ENCODE measurements around the gene ODF2L. TPM values are rescaled to one million over a fixed set of nuclear protein-coding genes. Genes with fewer than 3 reads are reported as not detected.

Gene ODF2L
- total and polyA plus RNA-seq, 10 donors = 39.1 to 132 (median 89.8) TPM

- Histone ChIP-seq H3K27ac (no peak overlapping the region), H3K9me3 (peaks cover 0 to 15% (median 10%) of the 10 kb centered on the region in 8 donors), H3K4me3 (no peak overlapping the region), H3K4me1 (peaks cover 0 to 8% (median 3%) of the 10 kb centered on the region in 6 donors), H3K36me3 (peaks cover 0 to 80% (median 18%) of the 10 kb centered on the region in 6 donors), H3K27me3 (replicated peaks in 1 of 7) (no peaks in the 10 kb centered on the region)
- no peak for TF ChIP-seq POLR2A (IDR thresholded peaks at IDR 0.05)
- TF ChIP-seq, protein P1, sequence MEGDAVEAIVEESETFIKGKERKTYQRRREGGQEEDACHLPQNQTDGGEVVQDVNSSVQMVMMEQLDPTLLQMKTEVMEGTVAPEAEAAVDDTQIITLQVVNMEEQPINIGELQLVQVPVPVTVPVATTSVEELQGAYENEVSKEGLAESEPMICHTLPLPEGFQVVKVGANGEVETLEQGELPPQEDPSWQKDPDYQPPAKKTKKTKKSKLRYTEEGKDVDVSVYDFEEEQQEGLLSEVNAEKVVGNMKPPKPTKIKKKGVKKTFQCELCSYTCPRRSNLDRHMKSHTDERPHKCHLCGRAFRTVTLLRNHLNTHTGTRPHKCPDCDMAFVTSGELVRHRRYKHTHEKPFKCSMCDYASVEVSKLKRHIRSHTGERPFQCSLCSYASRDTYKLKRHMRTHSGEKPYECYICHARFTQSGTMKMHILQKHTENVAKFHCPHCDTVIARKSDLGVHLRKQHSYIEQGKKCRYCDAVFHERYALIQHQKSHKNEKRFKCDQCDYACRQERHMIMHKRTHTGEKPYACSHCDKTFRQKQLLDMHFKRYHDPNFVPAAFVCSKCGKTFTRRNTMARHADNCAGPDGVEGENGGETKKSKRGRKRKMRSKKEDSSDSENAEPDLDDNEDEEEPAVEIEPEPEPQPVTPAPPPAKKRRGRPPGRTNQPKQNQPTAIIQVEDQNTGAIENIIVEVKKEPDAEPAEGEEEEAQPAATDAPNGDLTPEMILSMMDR (IDR thresholded peaks at IDR 0.05 in 8 of 11, conservative IDR thresholded peaks at IDR 0.05 in 3 of 11) = no peak
- TF ChIP-seq POLR2AphosphoS5 (IDR thresholded peaks at IDR 0.05) = no peak
- intact Hi-C loops (cut with DNase I; ENCODE audit: low total_unique reads) = loop anchor here (10.0 kb wide), 2 partner anchors 129 to 319 kb away; no protein-coding TSS in a partner anchor
- DNase-seq = no peak
- WGBS, 5 donors = 79 to 94% (median 84%) methylated on average over 1 of the region's 1 CpG
Measured at GRCh38 chr1:86375688-86376087, 20.4 kb downstream of the ODF2L start.

DNA sequence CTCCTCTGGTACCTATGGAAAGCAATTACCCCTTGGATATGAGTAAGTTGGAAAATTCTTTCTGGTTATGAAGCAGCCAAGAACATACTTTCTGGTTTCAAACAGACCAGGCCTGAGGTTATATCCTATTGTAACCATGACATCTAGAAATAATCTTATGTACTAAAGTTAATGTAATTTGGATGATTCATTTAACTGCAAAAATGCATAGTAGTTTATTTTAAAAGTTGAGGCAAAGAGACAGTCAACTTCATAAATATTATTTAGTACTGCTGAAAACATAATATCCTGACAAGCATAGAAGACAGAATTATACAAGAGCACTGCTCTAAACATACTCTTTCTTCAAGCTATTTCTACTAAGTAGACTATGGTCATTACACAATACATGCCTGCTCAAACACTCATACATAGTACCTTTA is 25.5 kb downstream of the ODF2L start:
- Histone ChIP-seq H3K4me1 (no peaks in the 10 kb centered on the region), H3K9me3 (no peaks in the 10 kb centered on the region), H3K27me3 (replicated peaks in 1 of 7) (no peaks in the 10 kb centered on the region), H3K36me3 (peaks cover 0 to 67% (median 10%) of the 10 kb centered on the region in 6 donors), H3K4me3 (no peak overlapping the region), H3K27ac (no peak overlapping the region)
- no peak for DNase-seq
- intact Hi-C loops (cut with DNase I; ENCODE audit: low total_unique reads) = loop anchor here (10.0 kb wide), 2 partner anchors 134 to 324 kb away; no protein-coding TSS in a partner anchor
- TF ChIP-seq POLR2A (IDR thresholded peaks at IDR 0.05) (no peak), POLR2AphosphoS5 (IDR thresholded peaks at IDR 0.05) (no peak)
- TF ChIP-seq, protein P1 (IDR thresholded peaks at IDR 0.05 in 8 of 11, conservative IDR thresholded peaks at IDR 0.05 in 3 of 11) = no peak

DNA sequence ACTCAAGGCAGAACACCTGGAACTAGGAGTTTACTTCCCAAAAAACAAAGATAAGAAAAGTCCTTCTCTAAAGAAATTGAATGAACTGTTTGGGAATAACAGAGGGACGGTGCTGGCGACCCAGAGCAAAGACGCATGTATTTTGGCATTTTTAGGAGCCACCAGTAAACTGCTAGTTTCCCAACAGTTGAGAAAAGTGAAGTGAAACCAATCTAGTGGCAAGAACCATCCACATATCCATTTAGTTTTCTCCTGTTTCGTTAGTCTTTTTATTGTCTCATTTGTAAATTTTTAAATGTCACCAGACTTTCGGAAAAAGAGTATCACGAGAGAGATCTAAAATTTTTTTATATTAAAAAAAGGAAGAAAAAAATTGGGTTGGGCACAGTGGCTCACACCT is 30.2 kb downstream of the ODF2L start:
- intact Hi-C loops (cut with DNase I; ENCODE audit: low total_unique reads) = no loop called here
- DNase-seq = no peak
- no peak overlapping the region for H3K4me3 ChIP-seq
- H3K4me1 ChIP-seq = no peaks in the 10 kb centered on the region
- H3K36me3 ChIP-seq = peaks cover 0 to 37% (median 0%) of the 10 kb centered on the region in 6 donors
- no peak overlapping the region for H3K27ac ChIP-seq
- 82 to 95% (median 84%) methylated on average over 6 of the region's 6 CpGs for WGBS, 5 donors
- H3K27me3 ChIP-seq (replicated peaks in 1 of 7) = no peaks in the 10 kb centered on the region
- TF ChIP-seq POLR2AphosphoS5 (IDR thresholded peaks at IDR 0.05) (no peak), POLR2A (IDR thresholded peaks at IDR 0.05) (no peak)
- TF ChIP-seq, protein P1 (IDR thresholded peaks at IDR 0.05 in 8 of 11, conservative IDR thresholded peaks at IDR 0.05 in 3 of 11) = no peak
- no peaks in the 10 kb centered on the region for H3K9me3 ChIP-seq

DNA sequence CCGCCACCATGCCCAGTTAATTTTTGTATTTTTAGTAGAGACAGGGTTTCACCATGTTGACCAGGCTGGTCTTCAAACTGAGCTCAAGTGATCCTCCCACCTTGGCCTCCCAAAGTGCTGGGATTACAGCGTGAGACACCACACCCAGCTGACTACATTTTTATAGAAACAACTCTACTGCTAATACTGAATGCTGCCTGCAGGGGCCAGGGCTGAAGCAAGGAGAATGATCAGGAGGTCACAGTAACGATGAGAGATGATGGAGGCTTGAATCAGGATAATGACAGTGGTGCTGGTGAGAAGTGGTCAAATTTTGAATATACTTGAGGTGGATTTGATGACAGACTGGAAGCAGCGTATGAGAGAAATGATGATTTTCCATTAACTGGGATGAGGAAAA is 33.3 kb downstream of the ODF2L start:
- no peak for TF ChIP-seq POLR2A (IDR thresholded peaks at IDR 0.05)
- TF ChIP-seq POLR2AphosphoS5 (IDR thresholded peaks at IDR 0.05) = no peak
- TF ChIP-seq, protein P1 (IDR thresholded peaks at IDR 0.05 in 8 of 11, conservative IDR thresholded peaks at IDR 0.05 in 3 of 11) = no peak
- DNase-seq = no peak
- 94 to 99% (median 97%) methylated on average over 4 of the region's 4 CpGs for WGBS, 5 donors
- Histone ChIP-seq H3K9me3 (no peaks in the 10 kb centered on the region), H3K27ac (no peak overlapping the region), H3K27me3 (replicated peaks in 1 of 7) (no peaks in the 10 kb centered on the region), H3K4me3 (no peak overlapping the region), H3K4me1 (no peaks in the 10 kb centered on the region), H3K36me3 (peaks cover 0 to 44% (median 12%) of the 10 kb centered on the region in 6 donors)
- intact Hi-C loops (cut with DNase I; ENCODE audit: low total_unique reads) = no loop called here

Data from spleen (tissue), 11 donors.